CD4-positive, alpha-beta T cell treated with Interleukin-10 for 1 hour (primary cell): ENCODE data around the gene ASB13.
A peak's percentile ranks its signal among the peaks of the same experiment; 100 is the strongest.

Experiments
- DNase-seq: peaks from one replicate; pipeline ENCODE4 v3.0.0-alpha.2; 2020

Gene ASB13

DNA sequence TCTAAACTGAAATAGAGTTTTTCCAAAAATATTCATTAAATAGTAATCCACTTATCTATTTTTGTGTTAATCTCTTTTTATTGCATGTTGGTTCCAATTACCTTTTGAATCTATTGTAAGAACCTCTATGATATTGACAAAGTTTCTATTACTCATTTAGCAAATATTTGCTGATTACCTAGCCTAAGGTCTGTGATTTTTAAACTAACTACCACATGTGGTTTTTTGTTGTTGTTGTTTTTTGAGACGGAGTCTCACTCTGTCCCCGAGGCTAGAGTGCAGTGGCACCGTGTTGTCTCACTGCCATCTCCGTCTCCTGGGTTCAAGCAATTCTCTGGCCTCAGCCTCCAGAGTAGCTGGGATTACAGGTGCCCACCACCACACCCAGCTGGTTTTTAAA is 2.0 kb upstream of the ASB13 start:
- DNase-seq = no peak

- no peak for DNase-seq
Measured at GRCh38 chr10:5666841-5667630, 641 bp upstream of the ASB13 start.

- DNase-seq = no peak
Measured at GRCh38 chr10:5665373-5666007, 905 bp downstream of the ASB13 start.

DNA sequence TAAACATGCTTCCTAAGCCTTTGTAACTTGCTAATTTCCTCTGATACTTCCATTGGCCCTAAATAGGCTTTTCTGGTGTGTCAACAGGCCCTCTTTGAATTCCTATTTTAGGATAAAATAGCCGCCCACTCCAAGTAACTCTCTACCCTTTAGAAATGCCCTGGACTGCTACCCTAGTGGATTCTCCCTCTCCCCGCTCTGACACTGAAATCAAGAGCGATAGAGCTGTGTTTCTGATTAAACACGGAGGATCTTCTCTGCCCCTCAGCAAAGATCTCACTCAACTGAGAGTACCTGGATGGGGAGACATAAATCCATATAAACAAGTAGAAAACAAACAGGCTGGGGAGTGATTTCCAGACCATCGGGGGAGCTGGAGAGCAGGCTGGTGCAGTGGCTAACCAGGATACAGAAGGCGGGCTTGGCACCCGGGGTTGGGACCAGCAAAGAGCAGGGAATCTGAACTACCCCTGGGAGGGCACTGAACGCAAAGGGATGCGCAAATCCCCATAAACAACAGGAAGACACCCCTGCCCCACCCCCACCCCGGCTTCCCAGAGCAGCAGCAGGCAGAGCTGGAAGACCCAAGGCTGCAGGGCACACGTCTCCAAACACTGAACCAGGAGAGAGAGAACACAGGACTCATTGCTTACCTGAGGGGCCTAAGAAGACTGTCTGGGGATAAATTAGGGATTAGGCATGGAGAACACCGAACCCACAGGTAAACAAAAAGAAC is 2.5 kb downstream of the ASB13 start:
- DNase-seq = no peak

- no peak for DNase-seq
Measured at GRCh38 chr10:5662708-5663579, 3.5 kb downstream of the ASB13 start.

DNA sequence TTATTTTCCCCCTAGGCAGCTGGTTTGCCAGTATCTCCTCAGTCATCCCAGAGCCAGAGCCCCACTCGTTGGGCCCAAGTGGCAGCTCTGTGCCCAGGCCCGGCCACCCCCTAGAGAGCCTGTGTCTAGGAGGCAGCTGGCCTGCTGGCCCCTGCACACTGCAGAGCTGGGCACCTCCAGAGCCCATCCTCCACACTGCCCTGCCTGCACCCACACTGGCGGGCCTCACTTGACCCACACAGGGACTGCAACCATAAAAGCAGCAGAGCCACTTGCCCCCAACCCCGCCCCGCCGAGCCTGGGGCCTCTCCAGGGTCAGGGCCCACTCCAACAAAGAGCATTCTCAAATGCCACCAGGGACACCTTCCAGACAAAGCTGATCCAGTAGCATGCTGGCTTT is 5.4 kb downstream of the ASB13 start:
- no peak for DNase-seq

DNA sequence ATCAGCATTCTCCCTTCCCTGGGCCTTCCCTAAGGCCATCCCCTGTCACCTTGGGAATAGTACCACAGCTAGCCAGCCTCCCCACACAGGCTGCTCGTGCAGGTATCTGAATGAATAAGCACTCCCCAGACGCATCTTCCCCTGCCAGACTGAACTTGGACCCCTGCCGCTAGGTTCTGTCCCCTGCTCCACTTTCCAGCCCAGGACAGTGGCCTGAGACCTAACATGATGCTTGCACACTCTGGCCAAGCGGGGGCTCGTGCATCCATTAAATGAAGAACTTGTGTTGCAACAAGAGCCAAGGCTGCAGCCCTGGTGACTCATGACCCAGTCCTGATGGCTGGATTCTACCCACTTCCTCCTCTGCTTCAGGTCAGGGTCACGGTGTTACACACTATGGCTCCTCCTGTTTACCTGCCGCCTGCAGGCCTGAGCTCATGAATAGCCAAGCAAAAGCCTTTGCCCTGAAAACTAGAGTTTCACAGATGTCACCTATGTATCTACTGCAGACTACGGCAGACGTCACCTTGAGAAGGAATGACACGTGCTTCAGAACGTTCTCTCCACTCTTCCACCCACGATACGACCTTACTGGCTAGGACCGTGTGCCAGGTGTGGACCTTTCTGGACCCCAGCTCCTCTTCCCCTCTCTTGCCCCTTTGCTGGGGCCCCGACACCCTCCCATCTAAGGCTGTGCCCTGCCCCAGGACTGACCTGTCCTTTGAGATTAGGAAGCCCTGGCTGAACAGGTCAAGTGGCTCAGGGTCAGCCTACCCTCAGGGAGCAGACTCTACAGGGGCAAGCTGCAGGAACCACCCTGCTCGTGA is 6.5 kb downstream of the ASB13 start:
- DNase-seq = peak; percentile 15

DNA sequence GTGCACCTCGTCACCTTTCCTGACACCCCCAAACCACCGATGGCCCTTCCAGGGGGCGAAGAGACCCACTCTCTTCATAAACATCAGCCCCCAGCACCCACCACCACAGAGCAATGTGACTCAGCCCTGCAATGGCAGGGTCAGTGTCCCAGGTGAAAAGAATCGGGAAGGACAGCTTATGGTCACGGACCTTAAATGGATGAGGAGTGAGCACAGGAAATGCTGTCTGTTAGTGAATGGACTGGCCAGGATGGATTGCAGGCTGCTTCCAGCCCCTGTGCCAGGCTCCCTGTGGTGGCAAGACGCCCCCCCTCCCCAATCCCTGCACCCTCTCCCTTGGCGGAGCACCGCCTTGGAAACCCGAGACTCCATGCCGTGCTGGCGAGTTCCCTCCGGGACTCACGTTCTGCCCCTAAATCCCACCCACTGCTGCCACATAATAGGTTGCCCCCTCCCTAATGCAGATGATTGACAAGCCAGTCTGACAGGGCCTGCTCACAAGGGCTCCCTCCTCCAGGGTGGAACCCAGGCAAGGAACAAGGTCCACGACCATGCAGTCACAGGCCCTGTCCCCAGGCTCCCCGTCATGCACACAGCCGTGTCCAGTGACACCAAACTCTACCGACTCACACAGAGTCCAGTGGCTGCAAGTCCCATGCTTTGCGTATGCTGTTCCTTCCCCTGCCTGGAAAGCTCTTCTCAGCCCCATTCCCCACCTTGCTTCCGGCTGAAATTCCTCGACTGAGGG is 7.3 kb downstream of the ASB13 start:
- no peak for DNase-seq

- no peak for DNase-seq
Measured at GRCh38 chr10:5656737-5657579, 9.4 kb downstream of the ASB13 start.

GRCh38 chr10:5655121-5655520 is 11.3 kb downstream of the ASB13 start:
- DNase-seq = no peak

DNA sequence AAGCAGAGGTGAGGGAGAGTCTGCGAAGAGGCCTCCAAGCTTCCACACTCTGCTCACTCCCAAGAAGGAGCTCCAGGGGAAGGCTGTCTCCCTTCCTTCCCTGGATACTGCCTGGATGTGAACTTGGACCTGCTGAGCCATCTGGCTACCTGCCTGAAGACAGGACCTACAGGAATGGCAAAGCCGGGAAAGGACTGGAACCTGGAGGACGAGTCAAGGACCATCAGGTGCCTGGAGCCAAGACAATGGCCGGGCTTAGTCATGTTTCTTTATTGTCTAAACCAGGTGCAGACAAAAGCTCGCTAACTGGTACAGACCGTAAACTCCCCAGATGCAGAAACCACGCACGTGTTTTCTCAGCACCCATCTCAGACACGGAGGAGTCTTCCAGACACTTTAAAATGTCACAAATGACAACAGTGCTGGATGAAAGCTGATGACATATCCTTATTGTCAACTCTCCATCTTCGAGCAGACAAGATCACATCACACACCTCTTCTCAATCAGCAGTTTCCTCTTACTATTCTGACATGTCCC is 12.1 kb downstream of the ASB13 start:
- no peak for DNase-seq

DNA sequence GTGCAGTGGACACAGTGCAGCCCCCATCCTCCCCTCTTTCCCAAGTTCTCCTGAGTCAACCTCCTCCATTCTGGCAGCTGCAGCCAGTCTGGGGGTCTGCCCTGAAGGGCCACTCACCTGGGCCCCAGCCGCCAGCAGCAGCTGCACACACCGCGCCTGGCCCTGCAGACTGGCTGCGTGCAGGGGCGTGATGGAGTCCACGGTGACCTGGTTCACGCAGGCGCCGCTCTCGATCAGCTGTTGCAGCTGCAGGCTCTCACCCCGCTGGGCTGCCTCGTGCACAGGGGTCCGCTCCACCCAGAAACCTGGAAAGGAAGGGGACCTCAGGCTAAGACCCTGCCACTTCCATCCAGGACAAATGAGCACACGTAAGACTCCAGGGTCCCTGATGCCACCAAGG is 13.6 kb downstream of the ASB13 start:
- DNase-seq = no peak

DNA sequence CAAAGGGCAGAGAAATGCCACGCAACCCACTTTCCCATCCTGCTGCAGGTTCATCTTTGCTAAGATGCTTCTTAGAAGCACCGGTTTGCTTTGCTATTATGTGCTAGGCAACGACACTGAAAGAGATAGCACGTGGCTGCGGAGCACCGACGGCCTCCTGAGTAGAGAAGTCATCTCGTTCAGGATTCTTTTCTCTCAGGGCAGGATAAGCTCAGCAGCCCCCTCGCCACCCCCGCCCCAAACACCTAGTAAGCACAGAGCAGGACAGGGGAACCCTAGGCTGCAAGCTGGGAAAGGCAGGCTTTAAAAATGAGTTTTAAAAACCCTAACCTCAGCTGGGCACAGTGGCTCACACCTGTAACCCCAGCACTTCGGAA is 15.0 kb downstream of the ASB13 start:
- DNase-seq = no peak

- no peak for DNase-seq
Measured at GRCh38 chr10:5650664-5651387, 15.6 kb downstream of the ASB13 start.

GRCh38 chr10:5649746-5650145 is 16.6 kb downstream of the ASB13 start:
- no peak for DNase-seq

DNA sequence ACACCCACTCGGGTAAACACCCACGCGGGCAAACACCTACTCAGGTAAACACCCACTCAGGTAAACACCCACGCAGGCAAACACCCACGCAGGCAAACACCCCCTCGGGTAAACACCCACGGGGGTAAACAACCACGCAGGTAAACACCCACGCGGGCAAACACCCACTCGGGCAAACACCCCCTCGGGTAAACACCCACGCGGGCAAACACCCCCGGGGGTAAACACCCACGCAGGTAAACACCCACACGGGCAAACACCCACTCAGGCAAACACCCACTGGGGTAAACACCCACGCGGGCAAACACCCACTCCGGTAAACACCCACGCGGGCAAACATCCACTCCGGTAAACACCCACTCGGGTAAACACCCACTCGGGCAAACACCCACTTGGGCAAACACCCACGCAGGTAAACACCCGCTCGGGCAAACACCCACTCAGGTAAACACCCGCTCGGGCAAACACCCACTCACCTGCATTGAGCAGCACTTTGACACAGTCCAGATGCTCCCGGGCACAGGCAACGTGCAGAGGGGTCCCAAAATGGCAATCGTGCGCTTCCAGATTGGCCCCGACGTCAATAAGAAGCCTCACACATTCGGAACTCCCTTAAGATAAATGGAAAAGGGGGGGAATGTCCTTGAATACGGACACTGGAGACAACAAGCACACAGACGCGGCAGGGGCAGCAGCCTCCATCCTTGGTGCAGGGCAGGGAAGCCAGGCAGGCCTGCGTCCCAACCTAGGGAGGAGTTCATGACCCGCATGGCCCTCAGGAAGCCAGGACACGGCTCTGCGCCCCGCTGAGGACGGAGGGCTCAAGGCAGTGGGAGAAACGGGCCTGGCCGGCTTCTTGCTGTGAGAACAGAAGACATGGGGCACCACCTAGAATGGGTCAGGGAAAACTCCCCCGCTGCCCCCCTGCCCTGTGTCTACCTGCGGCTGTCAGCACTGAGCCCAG is 17.6 kb downstream of the ASB13 start:
- no peak for DNase-seq

GRCh38 chr10:5647507-5648240 is 18.7 kb downstream of the ASB13 start:
- no peak for DNase-seq
